Stimulated activated CD8-positive, alpha-beta memory T cell treated with anti-CD3 and anti-CD28 coated beads, Interleukin-7, amount 100 ng/mL, for 24 hours (primary cell): ENCODE results near the gene HOXD4.

Experiments used
- DNase-seq: peaks from one replicate; pipeline ENCODE4 v3.0.0-alpha.2; 2020; ENCODE audit warnings: low read depth

The HOXD4 gene

DNA sequence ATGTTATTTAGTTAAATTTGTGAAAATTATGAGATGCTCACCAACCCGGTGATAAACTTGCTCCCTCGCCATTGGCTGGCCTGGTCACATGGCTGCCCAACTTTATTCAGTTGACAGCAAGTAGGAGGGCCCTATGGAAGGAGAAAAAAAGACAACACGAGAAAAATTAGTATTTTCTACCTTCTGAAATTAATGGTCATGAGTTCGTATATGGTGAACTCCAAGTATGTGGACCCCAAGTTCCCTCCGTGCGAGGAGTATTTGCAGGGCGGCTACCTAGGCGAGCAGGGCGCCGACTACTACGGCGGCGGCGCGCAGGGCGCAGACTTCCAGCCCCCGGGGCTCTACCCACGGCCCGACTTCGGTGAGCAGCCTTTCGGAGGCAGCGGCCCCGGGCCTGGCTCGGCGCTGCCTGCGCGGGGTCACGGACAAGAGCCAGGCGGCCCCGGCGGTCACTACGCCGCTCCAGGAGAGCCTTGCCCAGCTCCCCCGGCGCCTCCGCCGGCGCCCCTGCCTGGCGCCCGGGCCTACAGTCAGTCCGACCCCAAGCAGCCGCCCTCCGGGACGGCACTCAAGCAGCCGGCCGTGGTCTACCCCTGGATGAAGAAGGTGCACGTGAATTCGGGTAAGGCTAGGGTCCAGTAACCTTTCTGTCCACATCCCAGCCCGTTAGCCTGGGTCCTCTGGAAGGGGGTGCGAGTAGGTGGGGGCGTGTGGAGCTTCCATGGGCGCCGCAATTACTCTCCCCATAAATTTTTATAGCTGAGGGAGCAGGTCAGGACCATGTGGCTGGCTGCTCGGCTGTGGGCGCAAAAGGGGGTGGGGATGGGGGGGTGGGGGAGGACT lies at the start of gene HOXD4:
HOXD4 (plus strand) TSS at position 109 of the 846 bp plus-strand sequence; CDS start at position 193, 84 bp downstream.
- DNase-seq: no peak

DNA sequence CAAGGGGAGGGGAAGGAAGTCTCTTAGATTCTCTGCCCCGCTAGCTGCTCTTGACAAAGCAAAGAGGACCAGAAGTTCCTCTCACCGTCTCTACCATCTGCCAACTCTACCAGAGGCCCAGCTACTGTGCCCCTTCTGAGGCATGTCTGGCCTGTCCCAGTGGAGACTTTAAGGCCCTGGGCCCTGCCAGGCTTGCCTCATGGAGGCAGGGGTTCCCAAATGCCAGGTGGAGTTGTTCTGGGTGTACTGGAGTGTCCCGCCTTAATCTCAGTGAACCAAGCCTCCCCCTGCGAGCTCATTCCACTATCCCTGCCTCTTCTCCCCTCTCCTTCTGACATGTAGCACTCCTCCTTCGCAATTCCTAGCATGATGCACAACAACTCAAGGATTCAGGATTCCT lies 49.5 kb upstream of the HOXD4 start:
- DNase-seq: no peak

DNA sequence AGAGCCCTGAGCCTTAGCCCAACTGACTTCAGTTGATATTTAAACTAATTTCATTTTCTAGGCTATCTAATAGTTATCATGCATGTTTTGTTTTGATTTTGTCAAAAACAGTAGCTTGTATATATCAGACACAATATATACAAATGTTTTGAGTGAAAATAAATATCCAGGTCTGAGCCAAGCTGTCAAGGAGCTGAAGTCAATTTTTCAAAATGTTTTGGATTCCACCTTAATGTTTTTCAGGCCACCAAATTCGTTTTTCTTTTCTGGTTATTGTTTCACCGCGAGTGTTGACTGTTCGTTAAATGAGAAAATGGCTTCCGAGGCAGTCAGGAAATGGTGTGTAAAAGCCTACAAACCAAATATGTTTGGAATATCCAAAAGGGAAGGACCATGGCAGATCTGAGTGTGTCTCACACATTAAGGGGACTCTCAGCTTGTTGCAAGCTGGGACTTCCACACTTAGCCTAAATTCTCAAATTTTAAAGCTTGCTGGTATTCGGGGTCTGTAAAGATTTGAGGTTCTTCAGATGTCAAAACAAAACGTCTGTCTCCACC lies 49.0 kb upstream of the HOXD4 start:
- DNase-seq: no peak

DNA sequence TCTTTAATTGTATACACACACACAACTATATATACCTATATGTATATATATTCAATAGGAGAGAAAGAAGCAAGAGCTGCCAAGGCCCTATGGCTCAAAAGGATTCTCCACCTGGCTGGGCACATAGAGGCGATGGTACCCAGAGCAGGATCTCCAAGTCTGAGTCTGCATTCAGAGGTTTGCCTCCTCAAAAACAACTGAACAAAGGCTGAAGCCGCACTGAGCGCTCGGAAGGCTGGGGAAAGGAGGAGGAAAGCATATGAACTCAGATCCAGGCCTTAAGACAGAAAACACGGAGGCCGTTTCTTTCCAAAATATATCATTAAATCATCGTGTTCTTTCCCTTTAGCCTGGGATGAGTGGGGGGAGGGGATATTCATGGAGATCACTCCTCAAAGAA lies 48.2 kb upstream of the HOXD4 start:
- DNase-seq: no peak

DNA sequence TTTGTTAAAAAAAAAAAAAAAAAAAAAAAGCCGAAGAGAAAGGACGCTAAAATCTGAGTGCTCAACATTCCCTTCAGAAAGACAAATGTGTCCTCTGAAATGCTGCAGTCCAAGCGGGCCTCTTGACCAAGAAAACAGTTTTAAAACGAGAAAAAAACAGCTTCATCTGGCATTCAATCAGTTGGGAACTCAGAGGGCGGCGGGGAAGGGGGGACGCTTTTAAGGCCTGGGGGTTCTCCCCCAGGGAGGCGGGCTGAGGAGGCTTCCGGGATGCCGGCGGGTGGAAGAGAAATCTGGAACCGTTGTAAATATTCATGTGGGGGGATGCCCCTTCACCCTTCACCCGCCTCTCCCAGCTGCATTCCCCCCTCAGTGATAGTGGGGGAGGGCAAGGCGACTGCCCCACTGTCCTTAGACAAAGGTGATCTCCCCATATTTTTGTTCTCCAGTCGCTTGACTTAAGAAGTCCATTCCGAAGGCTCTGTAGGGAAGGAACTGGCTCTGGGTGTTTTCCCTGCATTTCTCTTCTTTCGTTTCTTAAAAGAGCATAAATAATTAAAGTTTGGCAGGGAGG lies 47.5 kb upstream of the HOXD4 start:
- no peak for DNase-seq

DNA sequence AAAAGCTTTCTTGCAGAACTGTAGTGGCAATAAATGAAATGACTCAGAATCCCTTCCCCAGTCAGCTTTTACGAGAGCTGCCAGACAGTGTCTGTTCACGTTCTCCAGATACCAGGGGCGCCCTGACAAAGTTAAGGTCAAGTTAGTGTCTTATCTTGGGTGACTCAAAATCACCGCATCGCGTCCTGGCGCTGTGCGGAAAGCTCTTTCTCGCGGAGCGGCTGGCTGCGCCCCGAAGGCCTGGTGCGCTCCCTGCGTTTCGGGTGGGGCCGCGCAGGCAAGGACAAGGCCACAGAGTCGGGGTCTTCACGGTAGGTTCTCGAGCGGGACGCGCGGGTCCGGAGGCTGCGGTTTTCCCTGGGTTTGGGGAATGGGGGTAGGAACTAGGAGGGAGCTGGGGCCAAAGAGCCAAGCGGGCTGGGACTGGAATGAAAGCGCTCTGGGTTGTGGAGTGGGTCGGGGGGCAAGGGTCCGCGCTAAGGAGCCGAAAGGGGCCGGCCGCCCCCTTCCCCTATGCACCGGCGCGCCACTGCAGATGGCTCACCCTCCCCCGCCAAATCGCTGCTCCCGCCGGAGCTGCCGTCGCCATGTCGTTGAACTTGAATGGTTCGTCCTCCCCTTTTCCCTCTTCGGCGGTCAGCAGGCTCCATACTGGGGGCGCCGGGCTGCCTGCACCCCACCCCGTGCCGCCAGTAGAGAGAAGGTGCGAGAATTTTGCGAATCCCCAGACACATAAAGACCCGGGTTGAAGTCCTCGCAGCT lies 46.9 kb upstream of the HOXD4 start:
- no peak for DNase-seq

DNA sequence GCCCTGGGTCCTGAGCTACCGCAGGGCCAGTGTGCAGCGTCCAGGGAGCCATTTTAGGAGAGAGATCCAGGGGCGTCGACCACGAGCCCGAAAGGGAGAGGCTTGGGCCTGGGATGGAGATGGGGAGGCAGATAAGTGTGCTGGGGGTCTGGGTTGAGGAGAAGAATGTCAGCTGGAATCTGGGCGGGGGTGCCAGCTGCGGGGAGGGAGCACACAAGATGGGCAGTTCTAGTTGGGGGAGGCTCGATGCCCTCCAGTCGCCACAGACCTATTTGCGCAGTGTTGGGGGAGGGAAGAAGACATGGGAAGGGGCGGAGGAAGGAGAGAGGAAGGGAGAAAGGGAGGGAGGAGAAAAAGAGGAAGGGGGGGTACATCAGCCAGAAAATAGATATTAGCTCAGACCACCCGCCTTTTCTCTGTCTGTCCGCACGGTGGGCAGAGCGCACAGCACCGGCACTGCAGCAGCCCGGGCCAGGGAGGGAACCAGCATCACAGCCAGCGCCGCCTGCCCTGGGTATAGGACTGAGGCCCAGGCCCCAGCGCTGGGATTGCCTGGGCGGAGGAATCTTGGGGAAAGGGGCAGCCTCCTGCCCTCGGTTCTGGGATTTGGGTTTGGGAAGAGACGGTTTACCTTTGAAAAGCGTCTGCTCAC lies 46.1 kb upstream of the HOXD4 start:
- no peak for DNase-seq

DNA sequence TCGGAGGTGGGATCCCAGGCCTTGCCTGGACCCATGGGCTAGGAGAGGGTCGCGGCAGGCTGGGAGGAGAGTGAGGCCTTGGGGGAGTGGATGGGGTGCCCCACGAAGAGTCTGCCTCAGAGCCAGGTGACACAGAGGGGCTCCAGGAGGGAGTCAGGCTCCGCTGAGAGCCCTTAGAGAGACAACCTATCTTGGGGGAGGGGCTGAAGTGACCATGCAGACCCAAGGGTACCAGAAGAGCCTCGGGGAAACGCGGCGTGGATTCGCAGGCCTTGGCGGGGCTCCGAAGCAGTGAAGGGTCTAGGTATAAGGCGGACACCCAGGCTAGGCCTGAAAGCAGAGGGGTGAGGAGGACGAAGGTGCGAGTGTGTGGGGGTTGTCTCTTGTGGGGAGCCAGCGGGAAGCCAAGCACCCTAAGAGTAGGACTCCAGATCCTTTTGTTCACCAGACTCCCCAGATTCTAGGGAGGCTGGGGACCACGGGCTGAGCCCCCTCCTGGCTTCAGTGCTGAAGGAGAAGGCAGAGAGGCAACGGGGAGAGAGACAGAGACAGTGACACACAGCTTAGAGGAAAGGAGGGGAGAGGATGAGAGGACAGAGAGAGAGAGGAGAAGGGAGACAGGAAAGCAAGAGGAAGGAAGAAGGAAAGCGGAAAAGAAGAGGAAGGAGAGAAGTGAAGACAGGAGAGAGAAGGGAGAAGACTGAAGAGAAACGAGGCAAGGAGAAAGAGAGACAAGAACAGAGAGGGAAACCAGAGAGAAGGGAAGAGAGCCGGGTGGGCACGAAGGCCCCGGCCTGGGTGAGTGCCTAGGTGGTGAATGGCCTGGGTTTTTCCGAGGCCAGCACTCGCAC lies 45.4 kb upstream of the HOXD4 start:
- DNase-seq: no peak

DNA sequence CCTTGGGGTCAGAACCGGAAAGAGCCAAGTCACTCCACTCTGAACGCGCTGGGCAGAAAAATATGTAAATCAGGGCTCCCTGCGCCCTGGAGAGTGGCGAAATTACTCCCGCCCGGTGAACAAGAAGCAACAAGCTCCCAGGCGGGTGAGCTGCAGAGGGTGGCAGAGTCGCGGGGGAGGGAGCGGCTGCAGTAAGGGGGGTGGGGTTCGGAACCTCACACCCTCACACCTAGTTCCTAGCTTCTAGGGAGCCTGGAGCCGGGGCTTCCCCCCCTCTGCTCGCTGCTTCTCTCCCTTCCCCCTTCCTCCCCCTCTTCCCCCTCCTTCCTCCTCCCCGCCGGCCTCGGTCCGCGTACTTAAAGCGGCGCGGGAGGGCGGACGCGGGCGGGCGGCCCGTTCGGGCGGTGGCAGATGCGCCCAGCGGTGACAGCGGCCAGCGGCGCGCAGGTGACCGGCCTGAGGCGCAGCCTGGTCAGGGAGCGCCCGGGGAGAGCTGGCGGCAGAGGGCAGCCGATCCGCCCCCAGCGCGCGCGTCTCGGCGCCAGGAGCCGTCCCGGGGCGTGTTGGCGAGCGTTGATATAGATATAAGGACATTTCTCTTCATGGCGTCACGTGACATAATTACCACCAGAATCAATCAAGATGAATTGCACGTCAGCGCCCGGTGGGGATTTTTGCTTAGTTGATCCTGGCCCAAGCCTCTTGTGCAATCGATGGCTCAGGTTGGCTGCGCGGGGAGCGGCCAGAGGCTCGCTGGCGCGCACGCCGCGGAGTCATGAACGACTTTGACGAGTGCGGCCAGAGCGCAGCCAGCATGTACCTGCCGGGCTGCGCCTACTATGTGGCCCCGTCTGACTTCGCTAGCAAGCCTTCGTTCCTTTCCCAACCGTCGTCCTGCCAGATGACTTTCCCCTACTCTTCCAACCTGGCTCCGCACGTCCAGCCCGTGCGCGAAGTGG lies 44.5 kb upstream of the HOXD4 start, which contains the start of gene HOXD11:
HOXD11 (plus strand) TSS at position 700 of the 959 bp plus-strand sequence; CDS start at position 776, 76 bp downstream.
- no peak for DNase-seq

DNA sequence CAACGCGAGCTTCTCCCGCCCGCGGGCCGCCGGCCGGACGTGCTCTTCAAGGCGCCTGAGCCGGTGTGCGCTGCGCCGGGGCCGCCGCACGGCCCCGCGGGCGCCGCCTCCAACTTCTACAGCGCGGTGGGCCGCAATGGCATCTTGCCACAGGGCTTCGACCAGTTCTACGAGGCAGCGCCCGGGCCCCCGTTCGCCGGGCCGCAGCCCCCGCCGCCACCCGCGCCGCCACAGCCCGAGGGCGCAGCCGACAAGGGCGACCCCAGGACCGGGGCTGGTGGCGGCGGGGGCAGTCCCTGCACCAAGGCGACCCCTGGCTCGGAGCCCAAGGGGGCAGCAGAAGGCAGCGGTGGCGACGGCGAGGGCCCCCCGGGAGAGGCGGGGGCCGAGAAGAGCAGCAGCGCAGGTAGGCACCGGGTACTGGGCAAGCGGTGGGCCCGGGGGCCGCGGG lies 43.6 kb upstream of the HOXD4 start:
- no peak for DNase-seq

DNA sequence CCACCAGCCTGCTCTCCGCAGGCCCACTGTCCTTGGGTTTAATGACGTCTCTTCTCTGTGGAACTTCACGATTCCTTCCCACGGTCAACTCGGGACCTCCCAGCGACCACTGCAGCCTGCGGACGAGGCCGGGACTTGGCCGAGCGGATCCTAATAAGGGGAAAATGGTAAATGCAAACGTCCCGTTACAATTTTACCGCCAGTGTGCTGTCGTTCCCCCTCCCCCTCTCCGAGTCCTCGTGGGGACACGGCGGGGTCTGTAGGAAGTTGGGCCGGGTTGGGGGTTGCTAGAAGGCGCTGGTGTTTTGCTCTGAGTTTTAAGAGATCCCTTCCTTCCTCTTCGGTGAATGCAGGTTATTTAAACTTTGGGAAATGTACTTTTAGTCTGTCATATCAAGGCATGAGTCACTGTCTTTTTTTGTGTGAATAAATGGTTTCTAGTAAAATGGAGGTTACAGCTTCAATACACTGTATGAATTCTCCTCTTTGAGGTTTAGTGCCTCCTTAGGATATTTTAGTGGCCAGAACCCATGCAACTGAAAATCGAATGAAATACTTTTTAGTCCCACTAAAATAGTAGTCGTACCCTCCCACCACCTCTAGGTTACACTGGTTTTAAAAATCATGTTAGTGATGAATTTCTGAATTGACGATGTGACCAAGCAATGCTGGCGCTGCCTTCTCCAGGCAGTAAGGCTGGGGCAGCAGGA lies 42.0 kb upstream of the HOXD4 start:
- no peak for DNase-seq

DNA sequence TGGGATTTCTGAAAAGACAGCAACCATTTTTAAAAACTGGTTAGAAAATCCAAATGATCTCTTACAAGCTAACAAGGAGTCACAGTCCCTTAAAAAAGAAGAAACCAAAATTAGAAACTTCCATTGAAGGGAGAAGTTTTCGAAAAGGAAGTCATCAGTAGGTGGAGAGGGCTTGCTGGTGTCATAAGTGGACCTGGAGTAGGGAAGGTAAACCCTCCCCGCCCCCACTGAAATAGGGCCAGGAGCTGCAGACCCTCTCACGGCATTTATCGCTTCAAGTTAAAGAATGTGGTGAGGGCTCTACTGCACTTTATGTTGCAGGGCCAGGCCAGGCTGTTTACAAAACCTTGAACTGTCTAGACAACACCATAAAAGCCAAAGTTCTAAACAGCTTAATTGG lies 41.4 kb upstream of the HOXD4 start:
- DNase-seq: no peak

DNA sequence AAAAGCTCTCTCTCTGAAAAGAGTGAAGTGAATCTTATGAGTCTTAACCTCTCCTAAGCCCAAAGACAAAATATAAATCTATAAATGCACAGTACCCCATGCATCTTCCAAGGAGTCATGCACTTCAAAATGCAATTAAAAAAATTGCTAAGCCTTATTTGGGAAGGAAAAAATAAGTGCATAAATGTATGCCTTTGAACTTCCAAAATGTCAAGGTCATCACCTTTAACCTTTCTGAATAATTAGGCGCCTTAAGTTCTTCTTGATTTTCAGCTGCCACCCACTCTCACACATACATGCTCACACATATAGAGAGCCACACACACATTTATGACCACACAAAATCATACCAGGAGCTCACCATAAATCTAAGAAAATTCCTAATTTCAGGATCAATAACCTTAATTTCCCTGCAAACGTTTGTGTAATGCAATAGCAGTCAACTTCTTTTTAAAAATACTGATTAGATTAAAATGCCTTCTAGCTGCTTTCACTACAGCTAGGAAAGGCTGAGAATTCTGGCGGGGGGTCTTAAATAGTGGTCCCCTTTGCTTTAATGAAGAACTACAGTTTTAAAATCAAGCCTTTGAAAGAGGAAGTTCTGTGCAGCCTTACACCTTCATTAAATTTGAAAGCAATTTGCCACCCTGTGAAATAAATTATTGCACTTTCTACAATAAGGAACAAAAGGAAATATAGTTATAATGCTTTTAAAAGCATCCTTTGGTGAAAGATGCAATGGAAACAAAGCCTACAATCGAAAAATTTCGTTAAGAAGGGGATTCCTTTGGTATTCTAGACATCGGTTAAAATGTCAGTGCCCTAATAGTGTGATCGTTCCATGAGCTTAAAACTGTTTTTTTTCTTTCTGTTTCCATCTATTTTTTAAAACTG lies 40.7 kb upstream of the HOXD4 start:
- no peak for DNase-seq

DNA sequence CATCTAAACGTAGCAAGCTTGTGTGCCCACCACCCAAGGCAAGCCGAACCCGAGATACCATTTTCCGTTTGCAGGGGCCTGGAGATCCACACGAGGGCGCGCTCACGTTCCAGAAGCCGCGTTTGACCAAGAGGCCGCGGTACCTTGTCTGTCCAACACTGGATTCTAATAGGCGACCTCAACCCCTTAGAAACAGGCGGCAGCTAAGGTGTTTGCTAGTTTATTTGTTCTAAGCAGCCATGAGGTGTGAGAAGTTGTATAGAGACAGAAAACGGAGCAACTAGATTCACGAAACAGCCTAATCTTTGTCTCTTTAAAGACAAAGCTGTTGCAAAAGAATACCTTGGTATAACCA lies 40.1 kb upstream of the HOXD4 start:
- DNase-seq: no peak

DNA sequence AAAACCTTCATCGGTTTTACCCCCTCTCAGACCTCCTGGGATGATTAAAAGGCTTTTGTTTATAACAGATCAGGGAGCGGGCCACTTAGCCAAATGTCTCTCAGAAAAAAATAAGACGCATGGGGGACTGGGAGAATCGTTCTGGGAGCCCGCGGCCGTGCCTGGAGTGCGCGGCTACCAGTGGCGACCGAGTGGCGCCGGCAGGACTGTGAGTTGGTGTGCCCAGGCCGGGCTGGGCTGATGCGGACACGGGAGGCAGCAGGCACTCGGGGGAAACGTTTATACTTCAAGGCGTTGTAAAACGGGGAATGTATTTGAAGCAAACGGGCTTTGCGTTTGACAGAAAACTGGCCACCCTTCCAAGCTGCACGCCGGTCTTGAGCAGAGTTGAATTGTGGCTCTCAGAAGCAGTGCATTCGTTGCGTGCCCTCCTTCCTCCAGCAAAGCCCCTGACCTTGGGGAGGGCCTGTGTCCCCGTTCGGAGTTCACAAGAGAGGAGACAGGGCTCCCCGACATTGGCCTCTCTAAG lies 39.4 kb upstream of the HOXD4 start:
- no peak for DNase-seq

DNA sequence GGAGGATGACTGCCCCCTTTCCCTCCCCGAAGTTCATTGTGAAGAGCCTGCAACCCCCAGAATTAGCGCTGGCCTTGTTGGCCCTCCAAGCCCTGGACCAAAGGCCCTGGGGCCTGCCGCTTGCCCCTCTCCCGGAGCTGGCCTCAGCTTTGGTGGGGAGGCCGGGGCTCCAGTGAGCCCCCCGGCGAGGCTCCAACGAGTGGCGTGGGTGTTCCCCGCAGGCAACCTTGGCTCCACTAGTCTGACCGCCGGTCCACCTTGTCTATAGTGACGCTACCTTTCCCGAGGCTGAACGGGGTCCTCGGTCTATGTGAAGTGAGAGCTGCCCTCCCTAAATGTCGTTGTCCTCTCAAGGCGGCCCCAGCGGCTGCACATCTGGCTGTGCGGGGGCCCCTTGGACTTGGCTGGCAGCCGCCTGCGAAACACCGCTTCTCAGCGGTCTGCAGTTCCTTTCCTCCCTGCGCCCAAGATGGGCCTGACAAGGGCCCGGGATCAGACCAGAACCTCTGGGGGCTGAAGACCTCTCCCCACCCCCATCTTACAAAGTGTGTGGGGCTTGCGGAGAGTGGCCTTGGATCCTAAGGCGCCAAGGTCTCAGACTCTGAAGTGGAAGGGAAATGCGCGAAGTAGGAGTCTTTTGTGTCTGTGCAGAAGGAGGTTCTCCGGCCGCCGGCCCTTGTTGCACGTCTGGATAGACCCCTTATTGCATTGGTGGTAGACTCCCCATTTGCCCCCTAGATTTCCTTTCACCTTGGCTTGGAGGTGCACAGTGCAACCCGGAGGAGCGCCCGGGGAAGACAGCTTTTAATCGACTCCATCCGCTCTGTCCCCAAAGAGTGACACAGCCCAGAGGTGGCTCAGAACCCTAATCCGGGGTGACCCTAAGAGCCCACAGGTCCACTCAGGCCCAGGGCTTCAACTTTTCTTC lies 38.7 kb upstream of the HOXD4 start:
- DNase-seq: no peak
